Testis (tissue), 3 donors: ENCODE measurements around the gene OIP5. TPM values are rescaled to one million over a fixed set of nuclear protein-coding genes. Genes with fewer than 3 reads are reported as not detected.
"Not testable (repeated sequence)": the region's sequence is repeated elsewhere in the genome, so short reads cannot be mapped to it uniquely, and the experiment has no call there.

Experiments used
- DNase-seq: peaks from one replicate; pipeline ENCODE4 v3.0.0-alpha.2; 2019
- H3K27ac ChIP-seq, 2 donors: fragments of 200-600 bp; sonication (generic); one replicate each; pipeline ENCODE4 v1.5.1; 2019
- H3K27me3 ChIP-seq: fragments of 200-600 bp; sonication (generic); one replicate; pipeline ENCODE4 v1.5.1; 2019
- H3K36me3 ChIP-seq: fragments of 200-600 bp; sonication (generic); one replicate; pipeline ENCODE4 v1.5.1; 2017; ENCODE audit warnings: low read depth; ENCODE audit errors: missing control alignments
- H3K4me1 ChIP-seq: fragments of 200-600 bp; sonication (generic); one replicate; pipeline ENCODE4 v1.5.1; 2019
- H3K4me3 ChIP-seq, 2 donors: fragments of 200-600 bp; sonication (generic); one replicate each; pipeline ENCODE4 v1.5.1; 2017 to 2019
- H3K9me3 ChIP-seq: fragments of 200-600 bp; sonication (generic); one replicate; pipeline ENCODE4 v1.5.1; 2017
- CTCF ChIP-seq, 3 experiments: fragments of 450-650 bp in 2 of 3; fragments of 200-600 bp in 1 of 3; sonication (generic) in 1 of 3; IDR thresholded peaks; one replicate each; pipeline ENCODE4 v1.5.1; 2016 to 2019; ENCODE audit warnings: antibody characterized with exemption in 3 of 3, mild to moderate bottlenecking in 2 of 3, moderate library complexity in 1 of 3
- POLR2A ChIP-seq: fragments of 450-650 bp; IDR thresholded peaks from one replicate; pipeline ENCODE4 v1.6.1; 2017; ENCODE audit warnings: antibody characterized with exemption, mild to moderate bottlenecking, moderate library complexity
- WGBS, 2 donors: methylation state at CpG; one replicate each; pipeline ENCODE4 v1.1.5; 2018; 5-methylcytosine and 5-hydroxymethylcytosine counted together
- intact Hi-C: fragments of 100-400 bp; cut with DNase I; formaldehyde crosslinking; loops from one replicate; pipeline ENCODE4 v1.15.1; 2023; ENCODE audit warnings: low total_unique reads
- polyA plus RNA-seq: library from polyadenylated mRNA; stranded (reverse); fragments of 350-450 nt; fragmentation: Illumina TruSeq; extraction: RNeasy Lipid Tissue Mini Kit (QIAGEN cat#74804); gene quantifications from one replicate; pipeline ENCODE4 v1.2.3, GENCODE V29; 2014; ENCODE audit warnings: low read depth, low replicate concordance; ENCODE audit not compliant: insufficient read depth
- total RNA-seq, 2 donors: library from RNA; depleted of rRNA; stranded (reverse); fragments of >200 nt; gene quantifications; one replicate each; pipeline ENCODE4 v1.2.3, GENCODE V29; 2016

OIP5 gene
- total and polyA plus RNA-seq, 3 donors from 2014 or later = 21.2 to 44.8 (median 22.1) TPM

- no peak for DNase-seq
- Histone ChIP-seq H3K9me3 (no peaks in the 10 kb centered on the region), H3K27me3 (no peaks in the 10 kb centered on the region), H3K27ac (peak overlapping the region; percentile 37 to 69), H3K4me1 (no peaks in the 10 kb centered on the region), H3K4me3 (peak overlapping the region; percentile 64 to 97), H3K36me3 (no peaks in the 10 kb centered on the region)
- intact Hi-C loops = no loop called here
- WGBS, 2 donors = 1% methylated on average over 20 to 26 of the region's 26 CpGs
- no peak for TF ChIP-seq POLR2A
- TF ChIP-seq CTCF (IDR thresholded peaks at IDR 0.05) = no peak
These were observed 703 bp upstream of the OIP5 start for GRCh38 chr15:41333026-41333562.

DNA sequence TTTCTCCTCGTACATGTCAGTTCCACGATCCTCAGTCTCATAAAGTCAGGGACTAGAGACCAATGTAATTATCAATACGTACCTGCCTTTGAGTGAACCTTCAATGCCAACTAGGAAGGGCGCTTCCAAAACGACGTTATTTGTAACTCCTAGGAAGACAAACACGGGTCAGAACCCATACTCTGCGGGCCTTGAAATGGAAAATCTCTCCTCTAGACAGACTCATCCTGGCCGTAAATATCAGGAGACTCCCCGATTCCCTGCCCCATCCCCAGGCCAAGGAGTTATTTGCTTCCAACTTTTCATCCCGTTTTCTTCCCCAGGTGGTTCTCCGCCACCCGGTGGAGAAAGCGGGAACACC is 578 bp downstream of the OIP5 start:
- Histone ChIP-seq H3K27ac (peak overlapping the region; percentile 39 to 55), H3K36me3 (no peaks in the 10 kb centered on the region), H3K9me3 (no peaks in the 10 kb centered on the region), H3K4me1 (no peaks in the 10 kb centered on the region), H3K4me3 (peak overlapping the region; percentile 64 to 97), H3K27me3 (no peaks in the 10 kb centered on the region)
- intact Hi-C loops = no loop called here
- 1 to 3% methylated on average over 14 of the region's 14 CpGs for WGBS, 2 donors
- no peak for TF ChIP-seq POLR2A
- TF ChIP-seq CTCF (IDR thresholded peaks at IDR 0.05) = peak in 2 of 3 experiments; percentile 65 to 68
- no peak for DNase-seq

- H3K4me1 ChIP-seq = no peaks in the 10 kb centered on the region
- DNase-seq = no peak
- H3K9me3 ChIP-seq = no peaks in the 10 kb centered on the region
- H3K27me3 ChIP-seq = no peaks in the 10 kb centered on the region
- H3K27ac ChIP-seq = no peak overlapping the region
- intact Hi-C loops = no loop called here
- TF ChIP-seq POLR2A (no peak), CTCF (IDR thresholded peaks at IDR 0.05) (no peak)
- WGBS, 2 donors = 44 to 61% methylated on average over 6 of the region's 6 CpGs
- H3K36me3 ChIP-seq = no peaks in the 10 kb centered on the region
- peak overlapping the region in 1 of 2 donors; percentile 97 for H3K4me3 ChIP-seq
These were observed 1.1 kb downstream of the OIP5 start for GRCh38 chr15:41331281-41331680.

GRCh38 chr15:41323611-41324010 is 8.8 kb downstream of the OIP5 start:
- no peak overlapping the region for H3K27ac ChIP-seq
- no peak overlapping the region for H3K4me3 ChIP-seq

DNA sequence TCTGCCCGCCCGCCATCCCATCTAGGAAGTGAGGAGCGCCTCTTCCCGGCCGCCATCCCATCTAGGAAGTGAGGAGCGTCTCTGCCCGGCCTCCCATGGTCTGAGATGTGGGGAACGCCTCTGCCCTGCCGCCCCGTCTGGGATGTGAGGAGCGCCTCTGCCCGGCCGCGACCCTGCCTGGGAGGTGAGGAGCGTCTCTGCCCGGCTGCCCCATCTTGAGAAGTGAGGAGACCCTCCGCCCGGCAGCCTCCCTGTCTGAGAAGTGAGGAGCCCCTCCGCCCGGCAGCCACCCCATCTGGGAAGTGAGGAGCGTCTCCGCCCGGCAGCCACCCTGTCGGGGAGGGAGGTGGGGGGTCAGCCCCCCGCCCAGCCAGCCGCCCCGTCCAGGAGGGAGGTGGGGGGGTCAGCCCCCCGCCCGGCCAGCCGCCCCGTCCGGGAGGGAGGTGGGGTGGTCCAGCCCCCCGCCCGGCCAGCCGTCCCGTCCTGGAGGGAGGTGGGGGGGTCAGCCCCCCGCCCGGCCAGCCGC is 11.5 kb downstream of the OIP5 start:
- H3K36me3 ChIP-seq, intact Hi-C loops, H3K27me3 ChIP-seq, H3K9me3 ChIP-seq, DNase-seq, H3K4me3 ChIP-seq, H3K27ac ChIP-seq, H3K4me1 ChIP-seq: not testable (repeated sequence)
- 98% methylated on average over 37 of the region's 39 CpGs; no CpG with 5 or more reads in 1 of the 2 donors for WGBS, 2 donors

More at GRCh38 chr15:41323611-41324010, 8.8 kb downstream of the OIP5 start:
- intact Hi-C loops = no loop called here
- H3K9me3 ChIP-seq = no peaks in the 10 kb centered on the region
- no peaks in the 10 kb centered on the region for H3K4me1 ChIP-seq
- no peak for DNase-seq
- TF ChIP-seq CTCF (IDR thresholded peaks at IDR 0.05) = no peak
- no peak for TF ChIP-seq POLR2A
- no peaks in the 10 kb centered on the region for H3K36me3 ChIP-seq
- 100% methylated on average over 1 of the region's 1 CpG for WGBS, 2 donors
- no peaks in the 10 kb centered on the region for H3K27me3 ChIP-seq
